KMS-11 (cell line): Measurements from ENCODE around the gene IL1RAPL2.

Experiments
- H2AFZ ChIP-seq: fragments of 200-600 bp; sonication (generic); 2 replicates; pipeline ENCODE4 v1.6.1; 2016; ENCODE audit warnings: antibody characterized with exemption, mixed run types, low read depth
- H3K27ac ChIP-seq: fragments of 200-600 bp; sonication (generic); 2 replicates; pipeline ENCODE4 v1.6.1; 2016; ENCODE audit warnings: mild to moderate bottlenecking, mixed run types
- H3K27me3 ChIP-seq: fragments of 200-600 bp; sonication (generic); 2 replicates; pipeline ENCODE4 v1.6.1; 2017; ENCODE audit warnings: mild to moderate bottlenecking, low read depth, mixed run types, moderate library complexity; ENCODE audit not compliant: insufficient read depth
- H3K36me3 ChIP-seq: fragments of 200-600 bp; sonication (generic); 2 replicates; pipeline ENCODE4 v1.6.1; 2017; ENCODE audit warnings: mild to moderate bottlenecking, mixed run types; ENCODE audit not compliant: insufficient read depth
- H3K4me1 ChIP-seq: fragments of 200-600 bp; sonication (generic); 2 replicates; pipeline ENCODE4 v1.6.1; 2016; ENCODE audit warnings: mild to moderate bottlenecking, low read depth, mixed run types; ENCODE audit not compliant: poor library complexity, severe bottlenecking
- H3K4me2 ChIP-seq: fragments of 200-600 bp; sonication (generic); 2 replicates; pipeline ENCODE4 v1.7.0; 2016; ENCODE audit warnings: mild to moderate bottlenecking, mixed run types
- H3K4me3 ChIP-seq: fragments of 200-600 bp; sonication (generic); IDR thresholded peaks from 2 replicates; pipeline ENCODE4 v1.6.1; 2017; ENCODE audit warnings: low read depth, low read length, mixed read lengths; ENCODE audit not compliant: insufficient read depth
- H3K79me2 ChIP-seq: fragments of 200-600 bp; sonication (generic); 2 replicates; pipeline ENCODE4 v1.6.1; 2016; ENCODE audit warnings: low read depth, mixed run types; ENCODE audit not compliant: insufficient read depth
- H3K9ac ChIP-seq: fragments of 200-600 bp; sonication (generic); 2 replicates; pipeline ENCODE4 v1.6.1; 2016; ENCODE audit warnings: mild to moderate bottlenecking, mixed run types
- H4K20me1 ChIP-seq: fragments of 200-600 bp; sonication (generic); 2 replicates; pipeline ENCODE4 v1.6.1; 2016; ENCODE audit warnings: mild to moderate bottlenecking, mixed run types; ENCODE audit not compliant: insufficient read depth
- CTCF ChIP-seq: fragments of 200-600 bp; sonication (generic); conservative IDR thresholded peaks from 2 replicates; pipeline ENCODE4 v1.6.1; 2017; ENCODE audit warnings: low read depth, mild to moderate bottlenecking, antibody characterized with exemption, low read length, moderate library complexity, mixed read lengths

Gene IL1RAPL2

GRCh38 chrX:105609530-105609929 is 1043.5 kb downstream of the IL1RAPL2 start:
- Histone ChIP-seq H3K4me3 (no peak overlapping the region), H3K4me1 (peaks cover 2% of the 10 kb centered on the region), H3K4me2 (no peak overlapping the region), H3K79me2 (no peaks in the 10 kb centered on the region), H3K27me3 (no peaks in the 10 kb centered on the region), H2AFZ (no peak overlapping the region), H3K36me3 (no peaks in the 10 kb centered on the region), H3K27ac (no peak overlapping the region), H4K20me1 (no peaks in the 10 kb centered on the region; the same call in 1 of the 2 replicates), H3K9ac (no peak overlapping the region)
- TF ChIP-seq CTCF: no peak

- no peak for TF ChIP-seq CTCF
- Histone ChIP-seq H2AFZ (no peak overlapping the region), H3K79me2 (no peaks in the 10 kb centered on the region), H3K9ac (no peak overlapping the region), H3K27ac (no peak overlapping the region), H3K4me3 (no peak overlapping the region), H3K4me2 (no peak overlapping the region), H3K27me3 (no peaks in the 10 kb centered on the region), H4K20me1 (no peaks in the 10 kb centered on the region; the same call in 1 of the 2 replicates), H3K4me1 (no peaks in the 10 kb centered on the region), H3K36me3 (no peaks in the 10 kb centered on the region)
Observed at GRCh38 chrX:105610411-105610810, 1044.4 kb downstream of the IL1RAPL2 start.

- no peak for TF ChIP-seq CTCF
Observed at GRCh38 chrX:105618393-105619101, 1052.5 kb downstream of the IL1RAPL2 start.

GRCh38 chrX:105634180-105634579 is 1068.2 kb downstream of the IL1RAPL2 start:
- Histone ChIP-seq H3K27me3 (no peaks in the 10 kb centered on the region), H3K4me3 (no peak overlapping the region), H3K4me2 (no peak overlapping the region), H3K27ac (no peak overlapping the region), H3K79me2 (no peaks in the 10 kb centered on the region), H2AFZ (no peak overlapping the region), H4K20me1 (no peaks in the 10 kb centered on the region), H3K4me1 (peaks cover 4% of the 10 kb centered on the region), H3K36me3 (no peaks in the 10 kb centered on the region), H3K9ac (no peak overlapping the region)
- no peak for TF ChIP-seq CTCF

More at GRCh38 chrX:105618393-105619101, 1052.5 kb downstream of the IL1RAPL2 start:
- no peaks in the 10 kb centered on the region for H3K27me3 ChIP-seq
- H3K79me2 ChIP-seq: no peaks in the 10 kb centered on the region
- no peaks in the 10 kb centered on the region for H3K36me3 ChIP-seq
- H2AFZ ChIP-seq: no peak overlapping the region
- H3K4me3 ChIP-seq: no peak overlapping the region
- H3K4me1 ChIP-seq: no peaks in the 10 kb centered on the region
- no peak overlapping the region for H3K9ac ChIP-seq
- H3K27ac ChIP-seq: no peak overlapping the region
- no peak overlapping the region for H3K4me2 ChIP-seq
- H4K20me1 ChIP-seq: no peaks in the 10 kb centered on the region
